Measurements from ENCODE around the gene TMTC2. TPM values are rescaled to one million over a fixed set of nuclear protein-coding genes. Genes with fewer than 3 reads are reported as not detected.

Gene TMTC2
- total RNA-seq, 4 donors from 2014 or later: 6.5 to 11.3 (median 8.9) TPM

GRCh38 chr12:83143950-83144349, 457.2 kb downstream of the TMTC2 start:
- TF ChIP-seq, protein P1, sequence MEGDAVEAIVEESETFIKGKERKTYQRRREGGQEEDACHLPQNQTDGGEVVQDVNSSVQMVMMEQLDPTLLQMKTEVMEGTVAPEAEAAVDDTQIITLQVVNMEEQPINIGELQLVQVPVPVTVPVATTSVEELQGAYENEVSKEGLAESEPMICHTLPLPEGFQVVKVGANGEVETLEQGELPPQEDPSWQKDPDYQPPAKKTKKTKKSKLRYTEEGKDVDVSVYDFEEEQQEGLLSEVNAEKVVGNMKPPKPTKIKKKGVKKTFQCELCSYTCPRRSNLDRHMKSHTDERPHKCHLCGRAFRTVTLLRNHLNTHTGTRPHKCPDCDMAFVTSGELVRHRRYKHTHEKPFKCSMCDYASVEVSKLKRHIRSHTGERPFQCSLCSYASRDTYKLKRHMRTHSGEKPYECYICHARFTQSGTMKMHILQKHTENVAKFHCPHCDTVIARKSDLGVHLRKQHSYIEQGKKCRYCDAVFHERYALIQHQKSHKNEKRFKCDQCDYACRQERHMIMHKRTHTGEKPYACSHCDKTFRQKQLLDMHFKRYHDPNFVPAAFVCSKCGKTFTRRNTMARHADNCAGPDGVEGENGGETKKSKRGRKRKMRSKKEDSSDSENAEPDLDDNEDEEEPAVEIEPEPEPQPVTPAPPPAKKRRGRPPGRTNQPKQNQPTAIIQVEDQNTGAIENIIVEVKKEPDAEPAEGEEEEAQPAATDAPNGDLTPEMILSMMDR (IDR thresholded peaks at IDR 0.05; ENCODE audit: low read depth): no peak

- TF ChIP-seq, protein P1 (IDR thresholded peaks at IDR 0.05; ENCODE audit: low read depth): no peak
Observed at GRCh38 chr12:83145325-83145840, 458.7 kb downstream of the TMTC2 start.

GRCh38 chr12:83147341-83147740, 460.6 kb downstream of the TMTC2 start:
- TF ChIP-seq, protein P1 (IDR thresholded peaks at IDR 0.05; ENCODE audit: low read depth): no peak

- TF ChIP-seq, protein P1 (IDR thresholded peaks at IDR 0.05; ENCODE audit: low read depth): no peak
Observed at GRCh38 chr12:83149987-83150386, 463.3 kb downstream of the TMTC2 start.

DNA sequence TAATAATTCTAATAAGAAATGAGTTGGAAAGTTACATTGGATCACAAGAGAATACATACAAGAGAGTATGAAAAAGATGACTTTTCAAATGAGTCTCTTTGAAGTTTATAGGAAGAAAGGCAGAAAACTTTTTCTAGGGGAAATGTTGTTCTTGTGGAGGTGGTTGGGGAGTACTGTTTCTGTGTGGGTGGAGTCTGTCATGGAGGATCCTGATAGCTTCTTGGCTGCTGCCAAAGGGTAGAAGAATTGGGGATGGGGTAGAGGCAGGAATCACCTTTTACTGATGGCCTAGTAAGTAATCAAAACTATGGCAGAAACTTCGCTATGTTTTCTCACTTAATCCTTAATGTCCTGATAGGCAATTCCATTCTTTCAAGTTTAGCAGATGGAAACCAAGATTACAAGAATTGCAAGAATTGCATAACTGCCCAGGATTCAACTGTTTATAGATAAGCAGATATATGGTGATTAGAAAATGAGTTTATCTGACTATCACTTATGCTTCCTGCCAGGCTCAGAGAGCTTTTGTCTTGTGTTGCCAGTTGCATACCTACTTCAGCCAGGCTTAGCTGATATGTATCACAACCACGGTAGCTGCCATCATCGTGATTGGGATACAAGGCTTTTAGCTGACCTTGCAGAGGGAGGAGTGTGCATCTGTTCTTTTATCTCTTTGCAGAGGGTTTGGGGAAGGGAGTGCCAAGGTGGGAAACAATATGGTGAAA, 463.9 kb downstream of the TMTC2 start:
- TF ChIP-seq, protein P1 (IDR thresholded peaks at IDR 0.05; ENCODE audit: low read depth): no peak

GRCh38 chr12:83153177-83153576, 466.5 kb downstream of the TMTC2 start:
- TF ChIP-seq, protein P1 (IDR thresholded peaks at IDR 0.05; ENCODE audit: low read depth): no peak

- TF ChIP-seq, protein P1 (IDR thresholded peaks at IDR 0.05; ENCODE audit: low read depth): no peak
Observed at GRCh38 chr12:83156815-83157214, 470.1 kb downstream of the TMTC2 start.

All from subcutaneous adipose tissue (tissue), 4 donors.